GM06990 (cell line): Measurements from ENCODE around the gene ADISSP.

Experiments used
- DNase-seq: peaks from one replicate; pipeline ENCODE4 v3.0.0-alpha.2; 2011; ENCODE audit not compliant: insufficient read length; ENCODE audit errors: extremely low read depth
- H3K27me3 ChIP-seq: replicated peaks from 2 replicates; pipeline ENCODE4 v1.6.0; 2011; ENCODE audit warnings: low read length; ENCODE audit not compliant: control insufficient read depth, insufficient read depth
- H3K36me3 ChIP-seq: 2 replicates; pipeline ENCODE4 v1.5.1; 2011; ENCODE audit warnings: low read length; ENCODE audit not compliant: control insufficient read depth, insufficient read depth
- H3K4me3 ChIP-seq: replicated peaks from 2 replicates; pipeline ENCODE4 v1.5.1; 2011; ENCODE audit warnings: low read depth, mild to moderate bottlenecking, control low read depth, low read length
- TF ChIP-seq, protein P1 (sequence below): IDR thresholded peaks from 2 replicates; pipeline ENCODE4 v1.5.1; 2011; ENCODE audit warnings: low read length, control low read depth, mild to moderate bottlenecking, inconsistent platforms; ENCODE audit not compliant: insufficient read depth, poor library complexity, severe bottlenecking

Gene ADISSP

DNA sequence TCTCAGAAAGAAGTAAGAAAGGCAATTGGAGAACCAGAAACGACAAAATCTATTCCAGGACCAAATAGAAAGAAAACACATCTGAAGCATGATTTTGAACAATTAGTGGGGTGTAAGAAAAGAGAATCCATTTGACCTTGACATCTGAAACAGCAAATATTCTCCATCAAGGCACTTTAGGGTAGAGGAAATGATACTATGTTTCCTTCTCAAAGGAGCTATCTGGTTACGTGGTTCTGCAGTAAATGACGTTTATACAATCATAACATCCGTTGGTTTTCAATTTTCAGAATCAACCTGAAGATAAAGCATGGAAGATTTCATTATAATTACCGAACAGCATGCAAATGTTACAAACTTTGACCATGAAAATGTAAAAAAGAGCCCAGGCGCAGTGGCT is 46.9 kb downstream of the ADISSP start:
- Histone ChIP-seq H3K4me3 (no peak overlapping the region), H3K27me3 (no peaks in the 10 kb centered on the region), H3K36me3 (no peaks in the 10 kb centered on the region)
- DNase-seq: peak; percentile 37
- TF ChIP-seq, protein P1, sequence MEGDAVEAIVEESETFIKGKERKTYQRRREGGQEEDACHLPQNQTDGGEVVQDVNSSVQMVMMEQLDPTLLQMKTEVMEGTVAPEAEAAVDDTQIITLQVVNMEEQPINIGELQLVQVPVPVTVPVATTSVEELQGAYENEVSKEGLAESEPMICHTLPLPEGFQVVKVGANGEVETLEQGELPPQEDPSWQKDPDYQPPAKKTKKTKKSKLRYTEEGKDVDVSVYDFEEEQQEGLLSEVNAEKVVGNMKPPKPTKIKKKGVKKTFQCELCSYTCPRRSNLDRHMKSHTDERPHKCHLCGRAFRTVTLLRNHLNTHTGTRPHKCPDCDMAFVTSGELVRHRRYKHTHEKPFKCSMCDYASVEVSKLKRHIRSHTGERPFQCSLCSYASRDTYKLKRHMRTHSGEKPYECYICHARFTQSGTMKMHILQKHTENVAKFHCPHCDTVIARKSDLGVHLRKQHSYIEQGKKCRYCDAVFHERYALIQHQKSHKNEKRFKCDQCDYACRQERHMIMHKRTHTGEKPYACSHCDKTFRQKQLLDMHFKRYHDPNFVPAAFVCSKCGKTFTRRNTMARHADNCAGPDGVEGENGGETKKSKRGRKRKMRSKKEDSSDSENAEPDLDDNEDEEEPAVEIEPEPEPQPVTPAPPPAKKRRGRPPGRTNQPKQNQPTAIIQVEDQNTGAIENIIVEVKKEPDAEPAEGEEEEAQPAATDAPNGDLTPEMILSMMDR: no peak

DNA sequence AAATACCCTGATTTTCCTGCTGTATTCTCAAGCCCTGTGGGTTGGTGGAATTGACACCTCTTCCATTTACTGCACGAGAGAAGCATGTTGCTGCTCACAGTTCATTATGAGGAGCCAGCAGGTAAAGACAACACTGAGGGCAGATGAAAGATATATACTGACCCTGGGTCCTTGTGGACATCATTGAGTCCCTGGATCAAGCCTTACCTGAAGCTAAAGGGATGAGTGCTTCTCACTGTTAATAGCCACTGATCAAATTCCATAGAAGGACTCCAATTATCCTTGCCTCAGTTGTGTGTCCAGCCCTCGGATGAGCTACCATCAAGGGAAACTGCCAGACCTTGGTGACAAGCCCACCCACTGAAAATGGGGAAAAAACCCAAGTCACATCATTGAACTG is 47.5 kb downstream of the ADISSP start:
- no peak overlapping the region for H3K4me3 ChIP-seq
- H3K27me3 ChIP-seq: no peaks in the 10 kb centered on the region
- DNase-seq: no peak
- TF ChIP-seq, protein P1: no peak
- H3K36me3 ChIP-seq: no peaks in the 10 kb centered on the region

DNA sequence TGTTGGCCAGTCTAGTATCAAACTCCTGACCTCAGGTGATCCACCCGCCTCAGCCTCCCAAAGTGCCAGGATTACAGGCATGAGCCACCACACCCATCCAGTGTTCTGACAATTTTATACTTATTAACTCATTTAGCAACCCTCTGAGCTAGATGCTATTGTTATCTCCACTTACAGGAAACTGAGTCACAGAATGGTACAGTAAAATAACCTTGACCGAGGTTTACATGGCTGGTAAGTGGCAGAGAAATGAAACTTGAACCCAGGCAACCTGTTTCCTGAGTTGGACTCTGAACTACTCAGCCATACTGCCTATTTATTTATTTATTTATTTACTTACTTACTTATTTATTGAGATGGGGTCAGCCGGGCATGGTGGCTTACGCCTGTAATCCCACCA is 48.5 kb downstream of the ADISSP start:
- Histone ChIP-seq H3K36me3 (no peaks in the 10 kb centered on the region), H3K27me3 (no peaks in the 10 kb centered on the region), H3K4me3 (no peak overlapping the region)
- no peak for DNase-seq
- TF ChIP-seq, protein P1: no peak

DNA sequence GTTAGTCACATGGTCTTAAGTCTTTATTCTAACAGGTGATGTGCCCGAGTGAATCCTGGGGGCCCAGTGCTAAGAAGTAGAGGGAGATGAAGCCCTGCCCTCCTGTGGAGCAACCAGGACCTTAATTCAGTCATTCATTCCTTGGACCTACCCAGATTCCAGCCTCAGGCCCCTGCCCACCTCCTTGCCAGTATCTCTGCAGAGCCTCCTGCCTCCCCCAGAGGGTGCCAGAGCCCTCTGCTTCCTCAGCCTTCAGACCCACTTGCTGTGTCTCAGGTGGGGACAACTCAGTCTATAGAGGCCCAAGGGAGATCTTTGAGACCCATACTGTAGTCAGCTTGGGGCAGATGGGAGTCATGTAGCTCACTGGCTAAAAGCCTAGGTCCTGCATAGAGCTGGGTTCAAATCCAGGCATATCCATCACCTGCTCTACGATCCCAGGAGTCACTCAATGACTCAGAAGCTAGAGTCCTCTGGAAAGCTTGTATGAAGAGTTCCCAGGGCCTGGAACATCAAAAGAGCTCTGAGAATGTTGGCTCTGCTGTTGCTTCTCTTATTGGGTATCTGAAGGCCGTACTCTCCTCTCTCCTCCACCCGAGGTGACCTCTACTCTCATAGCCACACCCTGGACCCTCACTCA is 51.2 kb downstream of the ADISSP start:
- DNase-seq: peak; percentile 31
- no peaks in the 10 kb centered on the region for H3K36me3 ChIP-seq
- no peaks in the 10 kb centered on the region for H3K27me3 ChIP-seq
- TF ChIP-seq, protein P1: peak; percentile 93
- H3K4me3 ChIP-seq: no peak overlapping the region

DNA sequence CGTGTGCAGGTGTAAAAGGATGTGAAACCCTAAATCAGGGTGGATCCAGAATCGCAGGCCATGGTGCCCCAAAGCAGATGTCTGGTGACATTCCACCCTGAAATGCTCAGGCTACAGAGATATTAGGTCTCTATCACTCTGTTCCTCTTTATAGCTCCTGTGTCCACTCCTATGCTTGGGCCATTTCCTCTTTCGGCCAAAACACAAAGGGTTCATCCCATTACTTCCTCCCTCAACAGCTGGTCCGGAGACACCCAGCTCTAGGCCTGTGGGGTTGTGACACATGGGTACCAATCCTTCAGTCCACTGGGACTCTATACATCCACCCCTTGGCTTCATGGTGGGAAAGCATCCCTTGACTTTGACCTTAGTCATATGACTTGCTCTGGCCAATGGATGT is 53.5 kb downstream of the ADISSP start:
- TF ChIP-seq, protein P1: no peak
- Histone ChIP-seq H3K36me3 (no peaks in the 10 kb centered on the region), H3K27me3 (no peaks in the 10 kb centered on the region; the same call in 1 of the 2 replicates), H3K4me3 (no peak overlapping the region)
- no peak for DNase-seq
